ENCODE results near the gene CDK4.

DNA sequence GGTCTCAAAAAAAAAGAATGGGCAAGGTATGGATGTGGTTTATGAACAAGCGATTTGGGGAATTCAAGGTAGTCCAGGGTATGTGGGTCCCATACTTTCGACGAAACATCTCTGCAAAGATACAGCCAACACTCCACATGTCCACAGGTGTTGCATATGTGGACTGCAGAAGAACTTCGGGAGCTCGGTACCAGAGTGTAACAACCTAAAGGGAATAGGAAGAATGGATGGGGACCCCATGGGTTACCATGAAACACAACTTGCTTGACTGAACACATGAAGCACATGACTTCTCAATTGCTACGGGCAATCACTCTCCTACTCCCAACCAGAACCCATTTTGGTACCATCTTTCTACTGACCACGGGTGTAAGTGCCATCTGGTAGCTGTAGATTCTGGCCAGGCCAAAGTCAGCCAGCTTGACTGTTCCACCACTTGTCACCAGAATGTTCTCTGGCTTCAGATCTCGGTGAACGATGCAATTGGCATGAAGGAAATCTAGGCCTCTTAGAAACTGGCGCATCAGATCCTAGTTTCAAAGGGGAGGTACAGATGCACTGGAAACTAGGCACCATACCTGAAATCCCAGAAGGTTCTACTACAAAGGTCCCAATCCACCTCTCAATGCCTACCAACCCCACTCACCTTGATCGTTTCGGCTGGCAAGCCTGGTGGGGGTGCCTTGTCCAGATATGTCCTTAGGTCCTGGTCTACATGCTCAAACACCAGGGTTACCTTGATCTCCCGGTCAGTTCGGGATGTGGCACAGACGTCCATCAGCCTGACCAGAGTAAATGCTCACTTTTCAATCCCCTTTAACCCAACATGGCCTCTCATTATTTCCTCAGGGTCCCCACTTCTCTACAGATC lies 1.3 kb downstream of the CDK4 start:
- TF ChIP-seq, protein P1, sequence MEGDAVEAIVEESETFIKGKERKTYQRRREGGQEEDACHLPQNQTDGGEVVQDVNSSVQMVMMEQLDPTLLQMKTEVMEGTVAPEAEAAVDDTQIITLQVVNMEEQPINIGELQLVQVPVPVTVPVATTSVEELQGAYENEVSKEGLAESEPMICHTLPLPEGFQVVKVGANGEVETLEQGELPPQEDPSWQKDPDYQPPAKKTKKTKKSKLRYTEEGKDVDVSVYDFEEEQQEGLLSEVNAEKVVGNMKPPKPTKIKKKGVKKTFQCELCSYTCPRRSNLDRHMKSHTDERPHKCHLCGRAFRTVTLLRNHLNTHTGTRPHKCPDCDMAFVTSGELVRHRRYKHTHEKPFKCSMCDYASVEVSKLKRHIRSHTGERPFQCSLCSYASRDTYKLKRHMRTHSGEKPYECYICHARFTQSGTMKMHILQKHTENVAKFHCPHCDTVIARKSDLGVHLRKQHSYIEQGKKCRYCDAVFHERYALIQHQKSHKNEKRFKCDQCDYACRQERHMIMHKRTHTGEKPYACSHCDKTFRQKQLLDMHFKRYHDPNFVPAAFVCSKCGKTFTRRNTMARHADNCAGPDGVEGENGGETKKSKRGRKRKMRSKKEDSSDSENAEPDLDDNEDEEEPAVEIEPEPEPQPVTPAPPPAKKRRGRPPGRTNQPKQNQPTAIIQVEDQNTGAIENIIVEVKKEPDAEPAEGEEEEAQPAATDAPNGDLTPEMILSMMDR (IDR thresholded peaks at IDR 0.05), result no peak
- TF ChIP-seq POLR2A (IDR thresholded peaks at IDR 0.05), result no peak

Measured in thyroid gland (tissue), 4 donors.